ENCODE data around the gene LRIT1. TPM values are rescaled to one million over a fixed set of nuclear protein-coding genes. Genes with fewer than 3 reads are reported as not detected.
"Not testable (repeated sequence)": the region's sequence is repeated elsewhere in the genome, so short reads cannot be mapped to it uniquely, and the experiment has no call there.

The LRIT1 gene
- not detected for total RNA-seq
- long read RNA-seq = 0 reads

GRCh38 chr10:84241185-84241790, at the start of gene LRIT1:
LRIT1 (minus strand) TSS chr10:84241546; CDS start chr10:84241439, 107 bp downstream.
- H3K4me3 ChIP-seq = no peak within 1 kb of the TSS
- DNase-seq = no peak
- intact Hi-C loops (cut with DNase I) = no loop called here
- no peak for TF ChIP-seq CTCF (IDR thresholded peaks at IDR 0.05)
- H3K27ac ChIP-seq = no peak within 1 kb of the TSS
- H3K36me3 ChIP-seq = no peaks in the 10 kb centered on the region
- no peak for ATAC-seq
- H3K9me3 ChIP-seq = no peaks in the 10 kb centered on the region
- no peaks in the 10 kb centered on the region for H3K4me1 ChIP-seq
- peaks cover 5% of the 10 kb centered on the region for H3K27me3 ChIP-seq (ENCODE audit: low read depth)

GRCh38 chr10:84290235-84290634, 48.9 kb upstream of the LRIT1 start:
- Histone ChIP-seq H3K27me3 (ENCODE audit: low read depth) (no peaks in the 10 kb centered on the region), H3K36me3 (no peaks in the 10 kb centered on the region), H3K4me3 (no peak overlapping the region), H3K27ac (no peak overlapping the region), H3K9me3 (no peaks in the 10 kb centered on the region), H3K4me1 (no peaks in the 10 kb centered on the region)
- intact Hi-C loops (cut with DNase I) = no loop called here
- DNase-seq (no peak), ATAC-seq (no peak)
- TF ChIP-seq CTCF (IDR thresholded peaks at IDR 0.05) = no peak

- H3K36me3 ChIP-seq = no peaks in the 10 kb centered on the region
- intact Hi-C loops (cut with DNase I) = no loop called here
- H3K4me3 ChIP-seq = no peak overlapping the region
- no peaks in the 10 kb centered on the region for H3K27me3 ChIP-seq (ENCODE audit: low read depth)
- no peaks in the 10 kb centered on the region for H3K4me1 ChIP-seq
- H3K27ac ChIP-seq = no peak overlapping the region
- no peaks in the 10 kb centered on the region for H3K9me3 ChIP-seq
- ATAC-seq = no peak
- no peak for DNase-seq
- TF ChIP-seq CTCF (IDR thresholded peaks at IDR 0.05) = no peak
Measured at GRCh38 chr10:84289521-84290200, 48.3 kb upstream of the LRIT1 start.

- ATAC-seq (no peak), DNase-seq (no peak)
- Histone ChIP-seq H3K9me3 (no peaks in the 10 kb centered on the region), H3K4me3 (no peak overlapping the region), H3K27me3 (ENCODE audit: low read depth) (no peaks in the 10 kb centered on the region), H3K27ac (no peak overlapping the region), H3K36me3 (no peaks in the 10 kb centered on the region), H3K4me1 (no peaks in the 10 kb centered on the region)
- intact Hi-C loops (cut with DNase I) = no loop called here
- TF ChIP-seq CTCF (IDR thresholded peaks at IDR 0.05) = no peak
Measured at GRCh38 chr10:84288151-84288550, 46.8 kb upstream of the LRIT1 start.

GRCh38 chr10:84286695-84287094, 45.3 kb upstream of the LRIT1 start:
- TF ChIP-seq CTCF (IDR thresholded peaks at IDR 0.05) = no peak
- H3K27ac ChIP-seq = no peak overlapping the region
- no peaks in the 10 kb centered on the region for H3K9me3 ChIP-seq
- intact Hi-C loops (cut with DNase I) = no loop called here
- H3K4me3 ChIP-seq = no peak overlapping the region
- DNase-seq = no peak
- ATAC-seq = no peak
- no peaks in the 10 kb centered on the region for H3K4me1 ChIP-seq
- no peaks in the 10 kb centered on the region for H3K27me3 ChIP-seq (ENCODE audit: low read depth)
- H3K36me3 ChIP-seq = no peaks in the 10 kb centered on the region

- H3K9me3 ChIP-seq; H3K36me3 ChIP-seq; H3K27ac ChIP-seq; intact Hi-C loops (cut with DNase I); DNase-seq; H3K4me3 ChIP-seq; ATAC-seq; H3K27me3 ChIP-seq (ENCODE audit: low read depth); H3K4me1 ChIP-seq: not testable (repeated sequence)
Measured at GRCh38 chr10:84279876-84280475, 38.6 kb upstream of the LRIT1 start.

All from lower lobe of right lung (tissue), 2 donors.